ENCODE measurements around the gene GGPS1. TPM values are rescaled to one million over a fixed set of nuclear protein-coding genes. Genes with fewer than 3 reads are reported as not detected.
A peak's percentile ranks its signal among the peaks of the same experiment; 100 is the strongest.

The GGPS1 gene
- total and polyA plus RNA-seq, 2 donors (not counting 1 experiment from before 2014, with no cell fraction given): 13.4 to 46.8 TPM

GRCh38 chr1:235326719-235327558, 1.4 kb upstream of the GGPS1 start:
- no peaks in the 10 kb centered on the region for H3K27me3 ChIP-seq (replicated peaks in 1 of 4; ENCODE audit: control extremely low read depth in 1 of 4, control insufficient read depth in 3 of 4, insufficient read depth in 4 of 4, low read length in 3 of 4)

More at GRCh38 chr1:235326719-235327558, 1.4 kb upstream of the GGPS1 start:
- Mint-ChIP-seq H3K27ac (peak overlapping the region; percentile 98), H3K27me3 (no peaks in the 10 kb centered on the region), H3K4me3 (peak overlapping the region; percentile 99), H3K9me3 (ENCODE audit: insufficient read depth) (no peaks in the 10 kb centered on the region), H3K4me1 (peaks cover 50% of the 10 kb centered on the region)
- Histone ChIP-seq H3K9me3 (ENCODE audit: control extremely low read depth in 1 of 3, control insufficient read depth in 2 of 3, insufficient read depth in 1 of 3, low read length in 2 of 3) (no peaks in the 10 kb centered on the region), H3K27ac (ENCODE audit: low read length in 2 of 2) (peak overlapping the region; percentile 89 to 98), H4K20me1 (ENCODE audit: control insufficient read depth, insufficient read depth, low read length, poor library complexity, severe bottlenecking) (peaks cover 63% of the 10 kb centered on the region), H3K4me1 (ENCODE audit: control insufficient read depth in 2 of 2, insufficient read depth in 2 of 2, low read length in 2 of 2) (peaks cover 44 to 59% of the 10 kb centered on the region in 2 donors), H3K9ac (ENCODE audit: low read length) (peak overlapping the region; percentile 96), H3K79me2 (ENCODE audit: control insufficient read depth, insufficient read depth, low read length) (peaks cover 89% of the 10 kb centered on the region), H3K4me3 (ENCODE audit: control extremely low read depth in 1 of 5, extremely low read depth in 1 of 5, insufficient read depth in 1 of 5, low read depth in 2 of 5, low read length in 4 of 5) (peak overlapping the region; percentile 73 to 99 (median 93)), H3K4me2 (replicated peaks; ENCODE audit: low read depth, low read length, poor library complexity, severe bottlenecking) (peak overlapping the region; percentile 75), H2AFZ (ENCODE audit: insufficient read depth, low read depth, low read length, poor library complexity, severe bottlenecking) (peak overlapping the region; percentile 63), H3K36me3 (replicated peaks in 1 of 2; ENCODE audit: control extremely low read depth in 1 of 2, control insufficient read depth in 1 of 2, extremely low read depth in 1 of 2, insufficient read depth in 2 of 2, low read length in 1 of 2) (peaks cover under 1 to 4% of the 10 kb centered on the region in 2 experiments)
- intact Hi-C loops (cut with micrococcal nuclease): loop anchor here (5.0 to 10.0 kb wide), 4 partner anchors 90 to 1468 kb away; partner anchors contain the start of genes IRF2BP2 and MTR
- under 1% methylated on average over 74 of the region's 78 CpGs for WGBS (ENCODE audit: insufficient coverage)
- POLR2A ChIA-PET: interaction anchor here (0.6 to 1.4 kb wide), 3 partner anchors 13 to 48 kb away, joined by 3 to 4 read pairs (median 3); no protein-coding TSS in a partner anchor
- DNase-seq (peak; percentile 85), ATAC-seq (ENCODE audit: low read depth) (peak; percentile 3)
- no peak for TF ChIP-seq EZH2 (IDR thresholded peaks at IDR 0.05; ENCODE audit: borderline replicate concordance, insufficient read depth, low read depth, low read length, poor library complexity, severe bottlenecking)
- TF ChIP-seq, protein P1, sequence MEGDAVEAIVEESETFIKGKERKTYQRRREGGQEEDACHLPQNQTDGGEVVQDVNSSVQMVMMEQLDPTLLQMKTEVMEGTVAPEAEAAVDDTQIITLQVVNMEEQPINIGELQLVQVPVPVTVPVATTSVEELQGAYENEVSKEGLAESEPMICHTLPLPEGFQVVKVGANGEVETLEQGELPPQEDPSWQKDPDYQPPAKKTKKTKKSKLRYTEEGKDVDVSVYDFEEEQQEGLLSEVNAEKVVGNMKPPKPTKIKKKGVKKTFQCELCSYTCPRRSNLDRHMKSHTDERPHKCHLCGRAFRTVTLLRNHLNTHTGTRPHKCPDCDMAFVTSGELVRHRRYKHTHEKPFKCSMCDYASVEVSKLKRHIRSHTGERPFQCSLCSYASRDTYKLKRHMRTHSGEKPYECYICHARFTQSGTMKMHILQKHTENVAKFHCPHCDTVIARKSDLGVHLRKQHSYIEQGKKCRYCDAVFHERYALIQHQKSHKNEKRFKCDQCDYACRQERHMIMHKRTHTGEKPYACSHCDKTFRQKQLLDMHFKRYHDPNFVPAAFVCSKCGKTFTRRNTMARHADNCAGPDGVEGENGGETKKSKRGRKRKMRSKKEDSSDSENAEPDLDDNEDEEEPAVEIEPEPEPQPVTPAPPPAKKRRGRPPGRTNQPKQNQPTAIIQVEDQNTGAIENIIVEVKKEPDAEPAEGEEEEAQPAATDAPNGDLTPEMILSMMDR (IDR thresholded peaks at IDR 0.05): no peak
- CTCF ChIA-PET: interaction anchor here (0.8 to 2.7 kb wide), 3 partner anchors 51 to 90 kb away, joined by 3 to 8 read pairs (median 3); no protein-coding TSS in a partner anchor

Measured in B cell (primary cell).